Neural cell (in vitro differentiated cells): ENCODE measurements around the gene BDKRB1. TPM values are rescaled to one million over a fixed set of nuclear protein-coding genes. Genes with fewer than 3 reads are reported as not detected.

Source experiments
- H2AFZ ChIP-seq: fragments of 200-600, 300-800 bp; sonication (generic), shearing (Covaris generic); 2 replicates; pipeline ENCODE4 v1.6.0; 2014; ENCODE audit warnings: low read depth, mild to moderate bottlenecking, antibody characterized with exemption, low read length, moderate library complexity
- H3F3A ChIP-seq: fragments of 200-600 bp; shearing (Covaris generic); 2 replicates; pipeline ENCODE4 v1.6.1; 2016; ENCODE audit warnings: mild to moderate bottlenecking, moderate library complexity, mixed read lengths, antibody characterized with exemption, low read length; ENCODE audit not compliant: insufficient read depth, poor library complexity, severe bottlenecking
- H3K27ac ChIP-seq: fragments of 200-600, 300-800 bp; sonication (generic), shearing (Covaris generic); 2 replicates; pipeline ENCODE4 v1.5.1; 2014; ENCODE audit warnings: mild to moderate bottlenecking, low read length, moderate library complexity
- H3K27me3 ChIP-seq: fragments of 300-800, 200-600 bp; sonication (generic), shearing (Covaris generic); 2 replicates; pipeline ENCODE4 v1.6.0; 2014; ENCODE audit warnings: mild to moderate bottlenecking, low read depth, low read length, moderate library complexity; ENCODE audit not compliant: insufficient read depth
- H3K36me3 ChIP-seq: fragments of 300-800, 200-600 bp; sonication (generic), shearing (Covaris generic); 2 replicates; pipeline ENCODE4 v1.5.1; 2014; ENCODE audit warnings: mild to moderate bottlenecking, antibody characterized with exemption, low read length, moderate library complexity; ENCODE audit not compliant: insufficient read depth
- H3K4me2 ChIP-seq: fragments of 300-800, 200-600 bp; sonication (generic), shearing (Covaris generic); 2 replicates; pipeline ENCODE4 v1.6.0; 2014; ENCODE audit warnings: mild to moderate bottlenecking, low read length
- H3K4me3 ChIP-seq: fragments of 300-800, 200-600 bp; sonication (generic), shearing (Covaris generic); 2 replicates; pipeline ENCODE4 v1.5.1; 2014; ENCODE audit warnings: mild to moderate bottlenecking, low read length, moderate library complexity
- H3K79me2 ChIP-seq: fragments of 200-600 bp; shearing (Covaris generic); replicated peaks from 2 replicates; pipeline ENCODE4 v1.6.0; 2014; ENCODE audit warnings: mild to moderate bottlenecking, low read length, moderate library complexity; ENCODE audit not compliant: insufficient read depth
- H3K9ac ChIP-seq: fragments of 300-800, 200-600 bp; sonication (generic), shearing (Covaris generic); 2 replicates; pipeline ENCODE4 v1.6.1; 2016; ENCODE audit warnings: mild to moderate bottlenecking, low read length, mixed read lengths
- H3K9me2 ChIP-seq: fragments of 200-600 bp; shearing (Covaris generic); 2 replicates; pipeline ENCODE4 v1.6.1; 2016; ENCODE audit warnings: mild to moderate bottlenecking, low read length, mixed read lengths; ENCODE audit not compliant: insufficient read depth
- H3K9me3 ChIP-seq: fragments of 200-600, 300-800 bp; sonication (generic), shearing (Covaris generic); 2 replicates; pipeline ENCODE4 v1.6.1; 2016; ENCODE audit warnings: mild to moderate bottlenecking, mixed run types, low read length, moderate library complexity, mixed read lengths
- H4K20me1 ChIP-seq: fragments of 200-600 bp; shearing (Covaris generic); 2 replicates; pipeline ENCODE4 v1.6.1; 2016; ENCODE audit warnings: mild to moderate bottlenecking, mixed run types; ENCODE audit not compliant: insufficient read depth
- EP300 ChIP-seq: fragments of 450-650 bp; conservative IDR thresholded peaks from 2 replicates; pipeline ENCODE4 v1.6.1; 2014; ENCODE audit warnings: antibody characterized with exemption, mild to moderate bottlenecking, moderate library complexity; ENCODE audit not compliant: poor library complexity, severe bottlenecking
- EZH2 ChIP-seq: fragments of 200-600, 300-800 bp; shearing (Covaris generic), sonication (generic); IDR thresholded peaks from 2 replicates; pipeline ENCODE4 v1.6.1; 2014; ENCODE audit warnings: antibody characterized with exemption, low read length, borderline replicate concordance, mild to moderate bottlenecking; ENCODE audit not compliant: insufficient read depth, poor library complexity, severe bottlenecking
- MXI1 ChIP-seq: fragments of 450-650 bp; conservative IDR thresholded peaks from 2 replicates; pipeline ENCODE4 v1.6.1; 2014; ENCODE audit warnings: antibody characterized with exemption, mild to moderate bottlenecking; ENCODE audit not compliant: poor library complexity, severe bottlenecking
- POLR2AphosphoS5 ChIP-seq: IDR thresholded peaks from 2 replicates; pipeline ENCODE4 v1.6.1; 2012
- RAD21 ChIP-seq: fragments of 450-650 bp; conservative IDR thresholded peaks from 2 replicates; pipeline ENCODE4 v1.6.1; 2014; ENCODE audit warnings: antibody characterized with exemption, mild to moderate bottlenecking, moderate library complexity
- SMC3 ChIP-seq: fragments of 450-650 bp; conservative IDR thresholded peaks from 2 replicates; pipeline ENCODE4 v1.6.1; 2014; ENCODE audit warnings: antibody characterized with exemption, mild to moderate bottlenecking, moderate library complexity; ENCODE audit not compliant: poor library complexity
- TAF1 ChIP-seq: IDR thresholded peaks from 2 replicates; pipeline ENCODE4 v1.6.1; 2012; ENCODE audit warnings: low read depth
- polyA plus RNA-seq: library from polyadenylated mRNA; depleted of rRNA; stranded (reverse); fragments of >200 nt; gene quantifications from 2 replicates; pipeline ENCODE4 v1.2.3, GENCODE V29; 2014
- TF ChIP-seq, protein P1 (sequence below): IDR thresholded peaks from 2 replicates; pipeline ENCODE4 v1.6.1; 2012; ENCODE audit warnings: borderline replicate concordance
- TF ChIP-seq, protein P2 (sequence below): fragments of 450-650 bp; IDR thresholded peaks from 2 replicates; pipeline ENCODE4 v1.5.1; 2014; ENCODE audit warnings: antibody characterized with exemption, mild to moderate bottlenecking, moderate library complexity; ENCODE audit not compliant: poor library complexity, severe bottlenecking

The BDKRB1 gene
- polyA plus RNA-seq, 1 donor from 2014 or later, result not detected

DNA sequence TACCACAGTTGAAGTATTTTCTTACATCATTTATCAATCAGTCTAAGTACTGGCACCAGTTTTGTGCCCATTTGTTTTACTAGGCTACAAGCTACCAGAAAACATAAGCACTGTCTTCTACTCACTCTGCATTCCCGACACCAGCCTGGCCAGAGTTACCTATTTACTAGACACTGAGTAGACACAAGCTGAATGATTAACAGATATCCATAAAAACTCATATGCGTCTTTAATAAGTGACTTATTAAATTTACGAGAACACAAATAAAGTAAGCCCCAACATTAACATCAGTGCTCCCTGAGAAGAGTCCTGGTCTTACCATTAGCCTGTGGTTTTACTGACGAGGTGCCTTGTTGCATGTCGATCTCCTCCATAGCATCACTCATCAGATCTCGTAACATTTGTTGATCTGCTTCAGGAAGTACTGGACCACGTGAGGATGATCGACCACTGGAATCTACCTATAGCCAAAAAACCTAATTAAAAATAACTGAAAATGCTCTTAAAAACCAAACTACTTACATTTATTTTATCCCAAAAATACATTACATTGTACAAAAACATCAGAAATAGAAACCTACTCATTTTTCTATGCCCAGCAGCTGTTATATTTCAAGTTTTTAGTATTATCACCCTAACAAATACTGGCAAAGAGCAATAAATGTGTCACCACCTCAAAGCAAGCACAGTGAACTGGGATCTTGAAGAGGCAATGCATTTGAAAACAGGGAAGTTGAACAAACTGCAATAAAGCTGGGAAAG is 53.3 kb downstream of the BDKRB1 start:
- H4K20me1 ChIP-seq, result no peaks in the 10 kb centered on the region
- TF ChIP-seq EZH2, result no peak
- TF ChIP-seq RAD21, result no peak
- TF ChIP-seq, protein P1, sequence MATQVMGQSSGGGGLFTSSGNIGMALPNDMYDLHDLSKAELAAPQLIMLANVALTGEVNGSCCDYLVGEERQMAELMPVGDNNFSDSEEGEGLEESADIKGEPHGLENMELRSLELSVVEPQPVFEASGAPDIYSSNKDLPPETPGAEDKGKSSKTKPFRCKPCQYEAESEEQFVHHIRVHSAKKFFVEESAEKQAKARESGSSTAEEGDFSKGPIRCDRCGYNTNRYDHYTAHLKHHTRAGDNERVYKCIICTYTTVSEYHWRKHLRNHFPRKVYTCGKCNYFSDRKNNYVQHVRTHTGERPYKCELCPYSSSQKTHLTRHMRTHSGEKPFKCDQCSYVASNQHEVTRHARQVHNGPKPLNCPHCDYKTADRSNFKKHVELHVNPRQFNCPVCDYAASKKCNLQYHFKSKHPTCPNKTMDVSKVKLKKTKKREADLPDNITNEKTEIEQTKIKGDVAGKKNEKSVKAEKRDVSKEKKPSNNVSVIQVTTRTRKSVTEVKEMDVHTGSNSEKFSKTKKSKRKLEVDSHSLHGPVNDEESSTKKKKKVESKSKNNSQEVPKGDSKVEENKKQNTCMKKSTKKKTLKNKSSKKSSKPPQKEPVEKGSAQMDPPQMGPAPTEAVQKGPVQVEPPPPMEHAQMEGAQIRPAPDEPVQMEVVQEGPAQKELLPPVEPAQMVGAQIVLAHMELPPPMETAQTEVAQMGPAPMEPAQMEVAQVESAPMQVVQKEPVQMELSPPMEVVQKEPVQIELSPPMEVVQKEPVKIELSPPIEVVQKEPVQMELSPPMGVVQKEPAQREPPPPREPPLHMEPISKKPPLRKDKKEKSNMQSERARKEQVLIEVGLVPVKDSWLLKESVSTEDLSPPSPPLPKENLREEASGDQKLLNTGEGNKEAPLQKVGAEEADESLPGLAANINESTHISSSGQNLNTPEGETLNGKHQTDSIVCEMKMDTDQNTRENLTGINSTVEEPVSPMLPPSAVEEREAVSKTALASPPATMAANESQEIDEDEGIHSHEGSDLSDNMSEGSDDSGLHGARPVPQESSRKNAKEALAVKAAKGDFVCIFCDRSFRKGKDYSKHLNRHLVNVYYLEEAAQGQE, result no peak
- TF ChIP-seq, protein P2, sequence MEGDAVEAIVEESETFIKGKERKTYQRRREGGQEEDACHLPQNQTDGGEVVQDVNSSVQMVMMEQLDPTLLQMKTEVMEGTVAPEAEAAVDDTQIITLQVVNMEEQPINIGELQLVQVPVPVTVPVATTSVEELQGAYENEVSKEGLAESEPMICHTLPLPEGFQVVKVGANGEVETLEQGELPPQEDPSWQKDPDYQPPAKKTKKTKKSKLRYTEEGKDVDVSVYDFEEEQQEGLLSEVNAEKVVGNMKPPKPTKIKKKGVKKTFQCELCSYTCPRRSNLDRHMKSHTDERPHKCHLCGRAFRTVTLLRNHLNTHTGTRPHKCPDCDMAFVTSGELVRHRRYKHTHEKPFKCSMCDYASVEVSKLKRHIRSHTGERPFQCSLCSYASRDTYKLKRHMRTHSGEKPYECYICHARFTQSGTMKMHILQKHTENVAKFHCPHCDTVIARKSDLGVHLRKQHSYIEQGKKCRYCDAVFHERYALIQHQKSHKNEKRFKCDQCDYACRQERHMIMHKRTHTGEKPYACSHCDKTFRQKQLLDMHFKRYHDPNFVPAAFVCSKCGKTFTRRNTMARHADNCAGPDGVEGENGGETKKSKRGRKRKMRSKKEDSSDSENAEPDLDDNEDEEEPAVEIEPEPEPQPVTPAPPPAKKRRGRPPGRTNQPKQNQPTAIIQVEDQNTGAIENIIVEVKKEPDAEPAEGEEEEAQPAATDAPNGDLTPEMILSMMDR, result no peak
- TF ChIP-seq SMC3, result no peak
- TF ChIP-seq MXI1, result no peak
- no peak for TF ChIP-seq EP300
- TF ChIP-seq POLR2AphosphoS5, result no peak
- no peak for TF ChIP-seq TAF1
- H3K4me2 ChIP-seq, result no peak overlapping the region
- H2AFZ ChIP-seq, result no peak overlapping the region
- no peaks in the 10 kb centered on the region for H3K9me3 ChIP-seq
- no peaks in the 10 kb centered on the region for H3F3A ChIP-seq
- H3K9ac ChIP-seq, result no peak overlapping the region
- no peaks in the 10 kb centered on the region for H3K27me3 ChIP-seq
- H3K36me3 ChIP-seq, result no peaks in the 10 kb centered on the region
- H3K79me2 ChIP-seq, result no peaks in the 10 kb centered on the region
- H3K27ac ChIP-seq, result no peak overlapping the region
- no peak overlapping the region for H3K4me3 ChIP-seq
- no peaks in the 10 kb centered on the region for H3K9me2 ChIP-seq

DNA sequence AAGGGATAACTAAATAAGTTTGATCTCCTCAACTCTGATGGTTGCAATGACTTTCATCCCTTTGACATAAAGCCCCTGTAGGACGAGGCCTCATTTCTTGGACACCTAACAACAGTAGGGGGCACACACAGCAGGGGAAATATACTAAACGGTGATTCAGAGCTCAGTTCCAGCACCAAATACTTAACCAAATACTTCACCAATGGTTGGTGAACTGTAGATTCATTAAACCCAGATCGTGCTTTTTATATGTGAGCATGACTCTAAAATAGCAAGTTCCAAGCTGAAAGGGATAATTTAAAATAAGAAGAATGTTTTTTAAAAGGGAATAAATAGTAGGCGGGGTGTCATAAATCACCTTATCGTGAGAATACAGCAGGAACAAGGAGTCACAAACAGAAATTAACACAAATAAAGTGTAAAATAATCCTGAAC is 53.9 kb downstream of the BDKRB1 start:
- H3F3A ChIP-seq, result no peaks in the 10 kb centered on the region
- H4K20me1 ChIP-seq, result no peaks in the 10 kb centered on the region
- H3K9ac ChIP-seq, result no peak overlapping the region
- no peak overlapping the region for H3K4me2 ChIP-seq
- TF ChIP-seq RAD21, result no peak
- TF ChIP-seq POLR2AphosphoS5, result no peak
- no peak for TF ChIP-seq EP300
- TF ChIP-seq, protein P2, result no peak
- TF ChIP-seq EZH2, result no peak
- TF ChIP-seq TAF1, result no peak
- TF ChIP-seq, protein P1, result no peak
- no peak for TF ChIP-seq SMC3
- TF ChIP-seq MXI1, result no peak
- H3K27ac ChIP-seq, result no peak overlapping the region
- no peaks in the 10 kb centered on the region for H3K9me2 ChIP-seq
- H3K27me3 ChIP-seq, result no peaks in the 10 kb centered on the region
- no peak overlapping the region for H3K4me3 ChIP-seq
- H3K36me3 ChIP-seq, result no peaks in the 10 kb centered on the region
- H2AFZ ChIP-seq, result no peak overlapping the region
- no peaks in the 10 kb centered on the region for H3K9me3 ChIP-seq
- H3K79me2 ChIP-seq, result no peaks in the 10 kb centered on the region
